HG03095 (cell line): ENCODE results near the gene QDPR.

Experiments
- ATAC-seq: cut with Tn5 transposase; IDR thresholded peaks from one replicate; pipeline ENCODE4 v1.9.1; 2021; ENCODE audit warnings: moderate library complexity; ENCODE audit not compliant: unreplicated experiment

The QDPR gene

DNA sequence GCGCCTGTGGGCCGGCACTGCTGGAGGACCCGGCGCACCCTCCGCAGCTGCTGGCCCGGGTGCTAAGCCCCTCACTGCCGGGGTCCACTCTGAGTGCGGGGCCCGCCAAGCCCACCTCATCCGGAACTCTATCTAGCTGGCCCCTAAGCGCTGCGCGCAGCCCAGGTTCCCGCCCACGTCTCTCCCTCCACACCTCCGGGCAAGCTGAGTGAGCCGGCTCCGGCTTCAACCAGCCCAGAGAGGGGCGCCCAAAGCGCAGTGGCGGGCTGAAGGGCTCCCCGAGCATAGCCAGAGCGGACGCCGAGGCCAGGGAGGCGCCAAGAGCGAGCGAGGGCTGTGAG is 75.2 kb downstream of the QDPR start:
- no peak for ATAC-seq
